Karpas-422 (cell line): ENCODE data around the gene CTAG1A. TPM values are rescaled to one million over a fixed set of nuclear protein-coding genes. Genes with fewer than 3 reads are reported as not detected.
"Not testable (repeated sequence)": the region's sequence is repeated elsewhere in the genome, so short reads cannot be mapped to it uniquely, and the experiment has no call there.

Experiments
- DNase-seq: peaks from one replicate; pipeline ENCODE4 v3.0.0-alpha.2; 2015
- H2AFZ ChIP-seq: fragments of 200-600 bp; sonication (generic); 2 replicates; pipeline ENCODE4 v1.6.1; 2014; ENCODE audit warnings: antibody characterized with exemption, low read length, mixed read lengths
- H3K27ac ChIP-seq: fragments of 200-600 bp; sonication (generic); 2 replicates; pipeline ENCODE4 v1.5.1; 2014; ENCODE audit warnings: mild to moderate bottlenecking, low read length, moderate library complexity
- H3K27me3 ChIP-seq: fragments of 200-600 bp; sonication (generic); 2 replicates; pipeline ENCODE4 v1.6.1; 2014; ENCODE audit warnings: low read length, mixed read lengths
- H3K36me3 ChIP-seq: fragments of 200-600 bp; sonication (generic); 2 replicates; pipeline ENCODE4 v1.6.1; 2014; ENCODE audit warnings: low read length, mixed read lengths; ENCODE audit not compliant: insufficient read depth
- H3K4me1 ChIP-seq: fragments of 200-600 bp; sonication (generic); 2 replicates; pipeline ENCODE4 v1.6.1; 2014; ENCODE audit warnings: mild to moderate bottlenecking, low read length, mixed read lengths
- H3K4me2 ChIP-seq: fragments of 200-600 bp; sonication (generic); 2 replicates; pipeline ENCODE4 v1.6.1; 2014; ENCODE audit warnings: low read length, low read depth, mild to moderate bottlenecking; ENCODE audit not compliant: poor library complexity, severe bottlenecking
- H3K4me3 ChIP-seq: fragments of 200-600 bp; sonication (generic); 2 replicates; pipeline ENCODE4 v1.5.1; 2014; ENCODE audit warnings: mild to moderate bottlenecking, antibody characterized with exemption, low read length, mixed read lengths
- H3K79me2 ChIP-seq: fragments of 200-600 bp; sonication (generic); 2 replicates; pipeline ENCODE4 v1.6.1; 2014; ENCODE audit warnings: mild to moderate bottlenecking, low read length, mixed read lengths
- H3K9ac ChIP-seq: fragments of 200-600 bp; sonication (generic); 2 replicates; pipeline ENCODE4 v1.6.0; 2014; ENCODE audit warnings: low read length
- H3K9me2 ChIP-seq: fragments of 200-600 bp; sonication (generic), shearing (Covaris generic); replicated peaks from 2 replicates; pipeline ENCODE4 v1.6.0; 2014; ENCODE audit warnings: mild to moderate bottlenecking, low read length, moderate library complexity; ENCODE audit not compliant: insufficient read depth
- H3K9me3 ChIP-seq: fragments of 300-700, 200-600 bp; sonication (generic); 2 replicates; pipeline ENCODE4 v1.6.1; 2014; ENCODE audit warnings: low read length, mixed read lengths
- H4K20me1 ChIP-seq: fragments of 200-600 bp; sonication (generic); 2 replicates; pipeline ENCODE4 v1.6.1; 2014; ENCODE audit warnings: mild to moderate bottlenecking, antibody characterized with exemption, low read length, low read depth; ENCODE audit not compliant: insufficient read depth
- total RNA-seq: library from RNA; depleted of rRNA; stranded (reverse); fragments of >200 nt; shearing (Covaris generic); gene quantifications from 2 replicates; pipeline ENCODE4 v1.2.3, GENCODE V29; 2014; ENCODE audit warnings: low replicate concordance; rRNA removed

CTAG1A gene
- not detected in 2 replicates for total RNA-seq

GRCh38 chrX:154584585-154585183, at the start of gene CTAG1A:
Gene CTAG1A, plus strand, starts transcription at chrX:154585133. Its CDS starts 74 bp downstream, at chrX:154585207.
- not testable (repeated sequence) for H3K27ac ChIP-seq, H3K9ac ChIP-seq, H3K4me1 ChIP-seq, H3K9me3 ChIP-seq, H3K79me2 ChIP-seq, H3K4me2 ChIP-seq, DNase-seq, H3K9me2 ChIP-seq, H2AFZ ChIP-seq, H3K36me3 ChIP-seq, H4K20me1 ChIP-seq, H3K4me3 ChIP-seq, H3K27me3 ChIP-seq

- Histone ChIP-seq H3K9me3 (no peaks in the 10 kb centered on the region), H3K27ac (no peak overlapping the region), H3K4me2 (no peak overlapping the region), H3K4me3 (no peak overlapping the region), H4K20me1 (no peaks in the 10 kb centered on the region), H3K4me1 (peaks cover 3% of the 10 kb centered on the region), H2AFZ (no peak overlapping the region), H3K79me2 (no peaks in the 10 kb centered on the region), H3K27me3 (no peaks in the 10 kb centered on the region), H3K36me3 (no peaks in the 10 kb centered on the region), H3K9me2 (no peaks in the 10 kb centered on the region), H3K9ac (no peak overlapping the region)
- no peak for DNase-seq
These were observed 49.0 kb upstream of the CTAG1A start for GRCh38 chrX:154535892-154536291.

- H4K20me1 ChIP-seq: no peaks in the 10 kb centered on the region
- H3K27ac ChIP-seq: no peak overlapping the region
- H3K4me2 ChIP-seq: no peak overlapping the region
- no peaks in the 10 kb centered on the region for H3K36me3 ChIP-seq
- H3K4me1 ChIP-seq: peaks cover 3% of the 10 kb centered on the region
- no peak overlapping the region for H3K4me3 ChIP-seq
- no peaks in the 10 kb centered on the region for H3K9me3 ChIP-seq
- no peaks in the 10 kb centered on the region for H3K79me2 ChIP-seq
- H3K9me2 ChIP-seq: no peaks in the 10 kb centered on the region
- peak; percentile 30 for DNase-seq
- H3K9ac ChIP-seq: no peak overlapping the region
- no peaks in the 10 kb centered on the region for H3K27me3 ChIP-seq
- no peak overlapping the region for H2AFZ ChIP-seq
These were observed 45.9 kb upstream of the CTAG1A start for GRCh38 chrX:154539077-154539476.

DNA sequence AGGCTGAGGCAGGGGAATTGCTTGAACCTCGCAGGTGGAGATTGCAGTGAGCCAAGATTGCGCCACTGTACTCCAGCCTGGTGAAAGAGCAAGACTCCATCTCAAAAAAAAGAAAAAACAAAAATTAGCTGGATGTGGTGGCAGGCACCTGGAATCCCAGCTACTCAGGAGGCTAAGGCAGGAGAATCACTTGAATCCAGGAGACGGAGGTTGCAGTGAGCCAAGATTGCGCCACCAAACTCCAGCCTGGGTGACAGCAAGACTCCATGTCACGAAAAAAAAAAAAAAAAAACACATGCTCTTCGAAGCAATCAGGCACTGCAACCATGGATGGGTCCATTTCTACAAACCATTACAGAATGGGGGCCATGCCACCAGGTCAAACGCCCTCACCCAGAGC, 44.6 kb upstream of the CTAG1A start:
- H3K36me3 ChIP-seq, H3K4me3 ChIP-seq, H3K9ac ChIP-seq, H3K4me1 ChIP-seq, H3K9me3 ChIP-seq, H2AFZ ChIP-seq, H4K20me1 ChIP-seq, H3K27me3 ChIP-seq, H3K79me2 ChIP-seq, H3K27ac ChIP-seq, DNase-seq, H3K4me2 ChIP-seq, H3K9me2 ChIP-seq: not testable (repeated sequence)

DNA sequence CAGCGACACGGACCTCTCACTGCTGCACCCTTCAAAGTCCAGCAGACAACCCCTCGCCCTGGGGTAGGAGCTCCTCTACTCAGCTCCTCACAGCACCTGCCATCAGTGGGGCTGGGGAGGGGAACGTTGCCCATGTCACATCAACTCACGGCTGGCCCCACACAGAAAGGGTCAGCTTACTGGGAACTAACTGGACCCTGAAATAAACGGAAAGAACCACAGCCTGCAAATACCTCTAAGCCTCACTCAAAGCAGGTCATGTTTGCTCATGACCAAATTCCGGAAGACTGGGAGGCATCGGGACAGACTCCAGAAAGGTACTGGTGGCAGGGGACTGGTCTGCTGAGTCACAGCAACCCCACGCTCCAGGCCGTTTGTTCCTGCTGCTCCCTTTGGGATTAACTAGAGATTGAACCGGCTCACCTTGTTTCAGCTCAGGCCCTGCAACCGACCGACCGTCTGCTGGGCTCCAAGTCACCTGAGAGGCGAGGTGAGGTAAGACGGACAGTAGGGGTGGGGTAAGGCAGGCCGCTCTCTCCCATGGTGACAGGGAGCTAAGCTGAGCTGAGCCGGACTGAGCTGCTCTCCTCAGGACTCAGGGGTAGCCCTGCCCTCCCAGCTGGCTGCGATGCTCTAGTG, 43.9 kb upstream of the CTAG1A start:
- H4K20me1 ChIP-seq: no peaks in the 10 kb centered on the region
- no peaks in the 10 kb centered on the region for H3K27me3 ChIP-seq
- H3K4me2 ChIP-seq: no peak overlapping the region
- no peaks in the 10 kb centered on the region; the same call in 1 of the 2 replicates for H3K36me3 ChIP-seq
- no peak overlapping the region for H3K27ac ChIP-seq
- no peak overlapping the region for H2AFZ ChIP-seq
- H3K79me2 ChIP-seq: peaks cover 9% of the 10 kb centered on the region
- DNase-seq: no peak
- H3K9me2 ChIP-seq: no peaks in the 10 kb centered on the region
- H3K4me3 ChIP-seq: no peak overlapping the region
- peaks cover 14% of the 10 kb centered on the region for H3K4me1 ChIP-seq
- no peak overlapping the region for H3K9ac ChIP-seq
- no peaks in the 10 kb centered on the region for H3K9me3 ChIP-seq

GRCh38 chrX:154541589-154541895, 43.4 kb upstream of the CTAG1A start:
- peaks cover 13% of the 10 kb centered on the region for H3K79me2 ChIP-seq

GRCh38 chrX:154541896-154542722, 42.8 kb upstream of the CTAG1A start:
- Histone ChIP-seq H3K4me1 (peaks cover 15% of the 10 kb centered on the region), H2AFZ (no peak overlapping the region), H3K79me2 (peaks cover 13% of the 10 kb centered on the region), H3K27me3 (no peaks in the 10 kb centered on the region), H4K20me1 (no peaks in the 10 kb centered on the region), H3K9me2 (no peaks in the 10 kb centered on the region), H3K9me3 (no peaks in the 10 kb centered on the region), H3K4me2 (no peak overlapping the region), H3K36me3 (no peaks in the 10 kb centered on the region; the same call in 1 of the 2 replicates), H3K9ac (no peak overlapping the region), H3K4me3 (no peak overlapping the region), H3K27ac (no peak overlapping the region)
- DNase-seq: peak; percentile 51

More at GRCh38 chrX:154541589-154541895, 43.4 kb upstream of the CTAG1A start:
- Histone ChIP-seq H3K27ac (no peak overlapping the region), H3K4me2 (no peak overlapping the region), H3K36me3 (no peaks in the 10 kb centered on the region; the same call in 1 of the 2 replicates), H3K4me3 (no peak overlapping the region), H3K27me3 (no peaks in the 10 kb centered on the region), H3K9me3 (no peaks in the 10 kb centered on the region), H3K4me1 (peaks cover 15% of the 10 kb centered on the region), H2AFZ (no peak overlapping the region), H3K9ac (no peak overlapping the region), H3K9me2 (no peaks in the 10 kb centered on the region), H4K20me1 (no peaks in the 10 kb centered on the region)
- DNase-seq: no peak

DNA sequence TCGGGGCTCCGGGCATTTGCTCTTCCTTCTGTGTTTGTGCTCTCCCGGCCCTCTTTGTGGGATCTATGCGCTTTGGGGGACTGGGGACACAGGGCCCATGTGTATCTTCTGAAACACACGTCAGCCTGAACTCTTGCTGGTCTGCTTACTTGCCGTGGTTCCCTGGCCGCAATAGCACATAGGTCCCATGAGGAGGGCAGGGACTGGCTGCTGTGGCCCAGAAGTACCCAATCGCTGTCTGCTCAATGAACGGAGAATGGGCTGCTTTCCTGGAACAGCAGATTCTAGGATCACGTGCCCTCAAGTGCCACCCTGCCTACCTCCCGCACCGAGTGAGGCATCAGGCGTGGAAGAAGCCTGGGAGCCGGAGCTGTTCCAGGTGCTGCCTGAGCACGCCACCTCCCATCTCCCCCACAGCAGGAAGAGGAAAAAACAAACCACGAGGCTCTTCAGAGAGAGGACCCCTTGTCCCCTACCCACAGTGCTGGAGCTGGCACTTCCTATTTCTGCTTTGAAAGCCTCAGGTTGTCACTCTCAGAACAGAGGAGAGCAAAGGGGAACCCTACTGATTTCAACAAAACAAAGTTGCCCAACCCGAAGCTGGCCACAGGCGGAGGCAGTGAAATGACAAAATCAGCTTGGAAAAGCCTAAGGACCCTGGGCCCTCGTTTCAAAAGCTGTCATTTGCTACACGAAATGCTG, 42.1 kb upstream of the CTAG1A start:
- Histone ChIP-seq H3K9me3 (no peaks in the 10 kb centered on the region), H3K4me2 (no peak overlapping the region), H4K20me1 (no peaks in the 10 kb centered on the region), H3K79me2 (peaks cover 15% of the 10 kb centered on the region), H3K9ac (no peak overlapping the region), H3K9me2 (no peaks in the 10 kb centered on the region), H3K27me3 (no peaks in the 10 kb centered on the region), H3K4me1 (peaks cover 15% of the 10 kb centered on the region), H3K36me3 (no peaks in the 10 kb centered on the region; the same call in 1 of the 2 replicates), H3K27ac (no peak overlapping the region), H2AFZ (no peak overlapping the region), H3K4me3 (no peak overlapping the region)
- no peak for DNase-seq
